Measurements from ENCODE around the gene KRT86. TPM values are rescaled to one million over a fixed set of nuclear protein-coding genes. Genes with fewer than 3 reads are reported as not detected.

KRT86 gene
- total RNA-seq, 1 donor from 2014 or later = 2.2 TPM

GRCh38 chr12:52230364-52231281, 43.8 kb upstream of the KRT86 start:
- H3K4me3 ChIP-seq (ENCODE audit: low read depth, low read length) = no peak overlapping the region
- TF ChIP-seq CTCF (conservative IDR thresholded peaks at IDR 0.05; ENCODE audit: low read depth, low read length) = no peak
- DNase-seq (ENCODE audit: low read depth) = no peak

- DNase-seq (ENCODE audit: low read depth) = no peak
- TF ChIP-seq CTCF (conservative IDR thresholded peaks at IDR 0.05; ENCODE audit: low read depth, low read length) = no peak
- H3K4me3 ChIP-seq (ENCODE audit: low read depth, low read length) = no peak overlapping the region
Observed at GRCh38 chr12:52231305-52232202, 42.9 kb upstream of the KRT86 start.

GRCh38 chr12:52232203-52232673, 42.2 kb upstream of the KRT86 start:
- peak overlapping the region; percentile 53 for H3K4me3 ChIP-seq (ENCODE audit: low read depth, low read length)
- TF ChIP-seq CTCF (conservative IDR thresholded peaks at IDR 0.05; ENCODE audit: low read depth, low read length) = no peak

GRCh38 chr12:52232674-52233461, 41.6 kb upstream of the KRT86 start, which contains the start of gene KRT7:
Gene KRT7, plus strand, starts transcription at chr12:52233243. Its CDS starts 54 bp downstream, at chr12:52233297.
- peak; percentile 26 for TF ChIP-seq CTCF (conservative IDR thresholded peaks at IDR 0.05; ENCODE audit: low read depth, low read length)
- peak within 1 kb of the TSS; percentile 53 for H3K4me3 ChIP-seq (ENCODE audit: low read depth, low read length)
- DNase-seq (ENCODE audit: low read depth) = no peak

More at GRCh38 chr12:52232203-52232673, 42.2 kb upstream of the KRT86 start:
- no peak for DNase-seq (ENCODE audit: low read depth)

- peak overlapping the region; percentile 53 for H3K4me3 ChIP-seq (ENCODE audit: low read depth, low read length)
- no peak for TF ChIP-seq CTCF (conservative IDR thresholded peaks at IDR 0.05; ENCODE audit: low read depth, low read length)
- no peak for DNase-seq (ENCODE audit: low read depth)
Observed at GRCh38 chr12:52233462-52234207, 40.8 kb upstream of the KRT86 start.
